Mucosa of stomach (tissue), 1 donor: Measurements from ENCODE around the gene LYPD3.
"Not testable (repeated sequence)": the region's sequence is repeated elsewhere in the genome, so short reads cannot be mapped to it uniquely, and the experiment has no call there.

Experiments used
- H3K27me3 ChIP-seq: one replicate; pipeline ENCODE4 v1.7.0; 2013; ENCODE audit warnings: mild to moderate bottlenecking, low read length; ENCODE audit not compliant: control insufficient read depth, insufficient read depth
- H3K36me3 ChIP-seq: one replicate; pipeline ENCODE4 v1.7.0; 2013; ENCODE audit warnings: low read length; ENCODE audit not compliant: control insufficient read depth, insufficient read depth
- H3K4me1 ChIP-seq: one replicate; pipeline ENCODE4 v1.7.0; 2013; ENCODE audit warnings: mild to moderate bottlenecking, low read length; ENCODE audit not compliant: control insufficient read depth, insufficient read depth
- H3K4me3 ChIP-seq: one replicate; pipeline ENCODE4 v1.7.0; 2013; ENCODE audit warnings: low read length
- H3K9ac ChIP-seq: one replicate; pipeline ENCODE4 v1.7.0; 2013; ENCODE audit warnings: mild to moderate bottlenecking, low read length, moderate library complexity
- H3K9me3 ChIP-seq: one replicate; pipeline ENCODE4 v1.7.0; 2013; ENCODE audit warnings: mild to moderate bottlenecking, low read length, moderate library complexity; ENCODE audit not compliant: control insufficient read depth
- donor health status: Pancreatic carcinoma.

The LYPD3 gene

GRCh38 chr19:43439032-43439708, 26.2 kb downstream of the LYPD3 start:
- H3K27me3 ChIP-seq = peaks cover 4% of the 10 kb centered on the region
- no peaks in the 10 kb centered on the region for H3K36me3 ChIP-seq

GRCh38 chr19:43438291-43439031, 26.9 kb downstream of the LYPD3 start:
- Histone ChIP-seq H3K4me3 (no peak overlapping the region), H3K9me3 (no peaks in the 10 kb centered on the region), H3K27me3 (peaks cover 4% of the 10 kb centered on the region), H3K9ac (no peak overlapping the region), H3K36me3 (no peaks in the 10 kb centered on the region), H3K4me1 (peaks cover 12% of the 10 kb centered on the region)

More at GRCh38 chr19:43439032-43439708, 26.2 kb downstream of the LYPD3 start:
- Histone ChIP-seq H3K9me3 (no peaks in the 10 kb centered on the region), H3K4me1 (peaks cover 12% of the 10 kb centered on the region), H3K9ac (no peak overlapping the region), H3K4me3 (no peak overlapping the region)

GRCh38 chr19:43437712-43438111, 27.7 kb downstream of the LYPD3 start:
- no peaks in the 10 kb centered on the region for H3K9me3 ChIP-seq
- H3K4me3 ChIP-seq = no peak overlapping the region
- no peaks in the 10 kb centered on the region for H3K36me3 ChIP-seq
- H3K9ac ChIP-seq = no peak overlapping the region
- peaks cover 12% of the 10 kb centered on the region for H3K4me1 ChIP-seq
- H3K27me3 ChIP-seq = peaks cover 4% of the 10 kb centered on the region

- H3K27me3 ChIP-seq, H3K36me3 ChIP-seq, H3K4me3 ChIP-seq, H3K9me3 ChIP-seq, H3K9ac ChIP-seq: not testable (repeated sequence)
- H3K4me1 ChIP-seq = peaks cover 12% of the 10 kb centered on the region
Observed at GRCh38 chr19:43437284-43437683, 28.1 kb downstream of the LYPD3 start.

- H3K4me3 ChIP-seq = no peak overlapping the region
- H3K27me3 ChIP-seq = peaks cover 4% of the 10 kb centered on the region
- H3K9me3 ChIP-seq = no peaks in the 10 kb centered on the region
- peaks cover 12% of the 10 kb centered on the region for H3K4me1 ChIP-seq
- no peaks in the 10 kb centered on the region for H3K36me3 ChIP-seq
- H3K9ac ChIP-seq = no peak overlapping the region
Observed at GRCh38 chr19:43435775-43436174, 29.6 kb downstream of the LYPD3 start.

GRCh38 chr19:43433689-43434088, 31.7 kb downstream of the LYPD3 start:
- Histone ChIP-seq H3K36me3 (no peaks in the 10 kb centered on the region), H3K9ac (no peak overlapping the region), H3K27me3 (no peaks in the 10 kb centered on the region), H3K4me1 (peaks cover 5% of the 10 kb centered on the region), H3K9me3 (no peaks in the 10 kb centered on the region), H3K4me3 (no peak overlapping the region)

GRCh38 chr19:43433358-43433673, 32.1 kb downstream of the LYPD3 start:
- no peaks in the 10 kb centered on the region for H3K36me3 ChIP-seq
- no peak overlapping the region for H3K9ac ChIP-seq
- H3K27me3 ChIP-seq = no peaks in the 10 kb centered on the region
- peaks cover under 1% of the 10 kb centered on the region for H3K4me1 ChIP-seq
- no peak overlapping the region for H3K4me3 ChIP-seq
- H3K9me3 ChIP-seq = no peaks in the 10 kb centered on the region

GRCh38 chr19:43430976-43431375, 34.4 kb downstream of the LYPD3 start:
- H3K4me1 ChIP-seq = peaks cover 8% of the 10 kb centered on the region
- no peaks in the 10 kb centered on the region for H3K9me3 ChIP-seq
- no peaks in the 10 kb centered on the region for H3K27me3 ChIP-seq

GRCh38 chr19:43430142-43430710, 35.2 kb downstream of the LYPD3 start:
- H3K4me3 ChIP-seq = no peak overlapping the region
- no peaks in the 10 kb centered on the region for H3K27me3 ChIP-seq

More at GRCh38 chr19:43430976-43431375, 34.4 kb downstream of the LYPD3 start:
- Histone ChIP-seq H3K4me3 (no peak overlapping the region), H3K36me3 (no peaks in the 10 kb centered on the region), H3K9ac (no peak overlapping the region)

GRCh38 chr19:43429395-43429794, 36.0 kb downstream of the LYPD3 start:
- Histone ChIP-seq H3K9ac (no peak overlapping the region), H3K4me3 (no peak overlapping the region), H3K4me1 (peaks cover 17% of the 10 kb centered on the region), H3K9me3 (no peaks in the 10 kb centered on the region), H3K36me3 (no peaks in the 10 kb centered on the region), H3K27me3 (no peaks in the 10 kb centered on the region)

More at GRCh38 chr19:43430142-43430710, 35.2 kb downstream of the LYPD3 start:
- H3K9me3 ChIP-seq = no peaks in the 10 kb centered on the region
- H3K36me3 ChIP-seq = no peaks in the 10 kb centered on the region
- H3K9ac ChIP-seq = no peak overlapping the region
- peaks cover 15% of the 10 kb centered on the region for H3K4me1 ChIP-seq

GRCh38 chr19:43425567-43426392, 39.6 kb downstream of the LYPD3 start:
- peak overlapping the region; percentile 22 for H3K9ac ChIP-seq
- H3K27me3 ChIP-seq = no peaks in the 10 kb centered on the region
- peaks cover 17% of the 10 kb centered on the region for H3K4me1 ChIP-seq
- no peaks in the 10 kb centered on the region for H3K9me3 ChIP-seq
- H3K4me3 ChIP-seq = no peak overlapping the region
- H3K36me3 ChIP-seq = no peaks in the 10 kb centered on the region

GRCh38 chr19:43423779-43424178, 41.6 kb downstream of the LYPD3 start:
- Histone ChIP-seq H3K4me3 (no peak overlapping the region), H3K9me3 (no peaks in the 10 kb centered on the region), H3K9ac (no peak overlapping the region), H3K27me3 (no peaks in the 10 kb centered on the region), H3K36me3 (no peaks in the 10 kb centered on the region), H3K4me1 (peaks cover 17% of the 10 kb centered on the region)
